ENCODE results near the gene CPAMD8.
"Not testable (repeated sequence)": the region's sequence is repeated elsewhere in the genome, so short reads cannot be mapped to it uniquely, and the experiment has no call there.

CPAMD8 gene

DNA sequence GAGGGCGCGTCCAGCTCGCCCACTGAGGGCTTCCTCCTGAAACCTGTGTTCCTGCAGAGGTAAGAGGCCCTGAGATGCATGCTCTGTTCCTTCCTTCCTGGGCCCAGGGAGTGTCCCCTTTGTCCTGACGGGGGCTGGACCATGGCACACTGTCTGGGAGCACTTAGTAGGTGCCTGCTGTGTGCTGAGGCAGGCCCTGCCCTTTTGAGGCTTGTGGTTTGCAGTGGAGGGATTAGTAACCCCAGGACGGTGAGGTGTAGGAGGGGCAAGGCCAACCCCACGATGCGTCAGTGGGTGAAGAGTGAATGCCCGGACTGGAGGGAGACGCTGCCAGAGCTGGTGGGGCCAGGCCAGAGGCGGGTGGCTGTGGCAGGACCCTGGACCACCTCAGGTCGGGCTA is 149.0 kb downstream of the CPAMD8 start:
- no peak for DNase-seq (ENCODE audit: low read depth in 1 of 2, low spot score in 1 of 2)

DNA sequence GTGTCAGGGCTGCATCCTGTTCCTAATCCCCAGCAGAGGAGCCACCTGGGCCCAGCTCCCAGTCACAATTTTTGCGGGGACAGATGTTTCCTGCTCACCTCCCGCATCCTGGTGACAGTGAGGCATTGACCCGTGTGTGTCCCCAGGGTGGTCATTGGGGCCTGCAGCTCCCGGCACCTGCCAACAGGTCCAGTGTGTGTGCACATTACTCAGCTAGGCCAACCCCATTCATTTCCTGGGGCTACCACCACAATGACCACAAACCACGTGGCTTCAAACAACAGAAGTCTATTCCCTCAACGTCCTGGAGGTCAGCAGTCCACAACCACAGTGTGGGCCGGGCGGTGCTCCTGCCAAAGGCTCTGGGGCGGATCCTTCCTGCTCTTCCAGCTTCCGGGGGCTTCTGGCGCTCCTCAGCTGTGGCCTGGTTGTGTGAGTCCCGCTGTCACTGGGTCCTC is 149.7 kb downstream of the CPAMD8 start:
- no peak for DNase-seq (ENCODE audit: low read depth in 1 of 2, low spot score in 1 of 2)

DNA sequence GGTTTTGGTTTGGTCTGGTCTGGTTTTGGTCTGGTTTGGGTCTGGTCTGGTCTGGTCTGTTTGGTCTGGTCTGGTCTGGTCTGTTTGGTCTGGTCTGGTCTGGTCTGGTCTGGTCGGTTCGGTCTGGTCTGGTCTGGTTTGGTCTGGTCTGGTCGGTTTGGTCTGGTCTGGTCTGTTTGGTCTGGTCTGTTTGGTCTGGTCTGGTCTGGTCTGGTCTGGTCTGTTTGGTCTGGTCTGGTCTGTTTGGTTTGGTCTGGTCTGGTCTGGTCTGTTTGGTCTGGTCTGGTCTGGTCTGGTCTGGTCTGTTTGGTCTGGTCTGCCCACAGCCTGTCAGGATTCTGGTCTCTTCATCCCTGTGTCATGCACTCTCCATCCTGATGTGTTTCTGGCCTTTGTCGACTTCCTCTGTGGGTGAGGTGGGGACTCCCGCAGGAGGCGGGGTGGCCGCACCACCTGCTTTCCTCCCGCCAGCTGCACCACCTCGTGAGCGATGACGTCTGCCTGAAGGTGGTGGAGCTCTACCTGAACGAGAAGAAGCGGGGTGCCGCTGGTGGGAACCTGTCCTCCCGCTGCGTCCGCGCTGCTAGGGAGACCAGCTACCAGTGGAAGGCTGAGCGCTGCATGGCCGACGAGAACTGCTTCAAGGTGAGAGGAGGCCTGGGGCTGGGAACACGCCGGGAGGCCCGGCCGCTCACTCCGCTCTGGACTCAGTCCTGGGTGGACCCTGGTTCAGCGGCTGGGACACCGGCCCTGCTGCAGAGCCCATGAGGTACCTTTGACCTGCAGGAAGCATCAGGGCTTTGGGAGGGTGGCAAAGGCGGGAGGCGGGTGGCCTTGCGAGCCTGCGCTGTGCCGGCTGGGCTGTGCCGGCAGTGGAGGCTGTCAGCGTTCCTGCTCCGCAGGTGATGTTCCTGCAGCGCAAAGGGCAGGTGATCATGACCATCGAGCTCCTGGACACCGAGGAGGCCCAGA is 150.7 kb downstream of the CPAMD8 start:
- no peak for DNase-seq (ENCODE audit: low read depth in 1 of 2, low spot score in 1 of 2)

DNA sequence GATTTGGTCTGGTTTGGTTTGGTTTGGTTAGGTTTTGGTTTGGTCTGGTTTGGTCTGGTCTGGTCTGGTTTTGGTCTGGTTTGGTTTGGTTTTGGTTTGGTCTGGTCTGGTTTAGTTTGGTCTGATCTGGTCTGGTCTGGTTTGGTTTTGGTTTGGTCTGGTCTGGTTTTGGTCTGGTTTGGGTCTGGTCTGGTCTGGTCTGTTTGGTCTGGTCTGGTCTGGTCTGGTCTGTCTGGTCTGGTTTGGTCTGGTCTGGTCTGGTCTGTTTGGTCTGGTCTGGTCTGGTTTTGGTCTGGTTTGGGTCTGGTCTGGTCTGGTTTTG is 151.7 kb downstream of the CPAMD8 start:
- not testable (repeated sequence) for DNase-seq (ENCODE audit: low read depth in 1 of 2, low spot score in 1 of 2)

DNA sequence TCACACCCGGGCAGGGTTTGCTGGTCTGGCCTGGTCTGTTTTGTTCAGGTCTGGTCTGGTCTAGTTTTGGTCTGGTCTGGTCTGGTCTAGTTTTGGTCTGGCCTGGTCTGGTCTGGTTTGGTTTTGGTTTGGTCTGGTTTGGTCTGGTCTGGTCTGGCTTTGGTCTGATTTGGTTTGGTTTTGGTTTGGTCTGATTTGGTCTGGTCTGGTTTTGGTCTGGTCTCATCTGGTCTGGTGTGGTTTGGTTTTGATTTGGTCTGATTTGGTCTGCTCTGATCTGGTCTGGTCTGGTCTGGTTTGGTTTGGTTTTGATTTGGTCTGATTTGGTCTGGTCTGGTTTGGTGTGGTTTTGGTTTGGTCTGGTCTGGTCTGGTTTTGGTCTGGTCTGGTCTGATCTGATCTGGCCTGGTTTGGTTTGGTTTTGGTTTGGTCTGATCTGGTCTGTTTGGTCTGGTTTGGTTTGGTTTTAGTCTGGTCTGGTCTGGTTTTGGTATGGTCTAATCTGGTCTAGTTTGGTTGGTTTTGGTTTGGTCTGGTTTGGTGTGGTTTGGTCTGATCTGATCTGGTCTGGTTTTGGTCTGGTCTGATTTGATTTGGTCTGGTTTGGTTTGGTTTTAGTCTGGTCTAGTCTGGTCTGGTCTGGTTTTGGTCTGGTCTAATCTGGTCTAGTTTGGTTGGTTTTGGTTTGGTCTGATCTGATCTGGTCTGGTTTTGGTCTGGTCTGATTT is 152.2 kb downstream of the CPAMD8 start:
- no peak for DNase-seq (ENCODE audit: low read depth in 1 of 2, low spot score in 1 of 2)

DNA sequence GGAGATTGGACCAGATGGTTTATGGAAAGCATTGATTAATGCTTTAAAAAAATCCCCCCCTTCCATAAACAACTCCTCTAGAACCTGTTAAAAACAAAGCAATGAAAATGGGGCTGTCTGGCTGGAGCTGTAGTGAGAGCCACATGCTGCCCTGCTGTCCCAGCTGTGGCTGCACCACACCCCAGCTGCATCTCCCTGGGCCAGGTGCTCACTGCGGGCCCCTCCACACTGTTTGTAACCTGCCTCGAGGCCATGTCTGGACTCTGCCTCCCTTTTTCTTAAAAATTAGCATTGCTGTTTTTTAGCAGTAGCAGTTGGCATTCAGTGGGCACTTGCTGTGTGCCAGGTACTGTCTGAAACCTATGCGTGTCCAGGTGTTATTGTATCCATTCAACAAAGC is 153.0 kb downstream of the CPAMD8 start:
- DNase-seq (ENCODE audit: low read depth in 1 of 2, low spot score in 1 of 2): no peak

DNA sequence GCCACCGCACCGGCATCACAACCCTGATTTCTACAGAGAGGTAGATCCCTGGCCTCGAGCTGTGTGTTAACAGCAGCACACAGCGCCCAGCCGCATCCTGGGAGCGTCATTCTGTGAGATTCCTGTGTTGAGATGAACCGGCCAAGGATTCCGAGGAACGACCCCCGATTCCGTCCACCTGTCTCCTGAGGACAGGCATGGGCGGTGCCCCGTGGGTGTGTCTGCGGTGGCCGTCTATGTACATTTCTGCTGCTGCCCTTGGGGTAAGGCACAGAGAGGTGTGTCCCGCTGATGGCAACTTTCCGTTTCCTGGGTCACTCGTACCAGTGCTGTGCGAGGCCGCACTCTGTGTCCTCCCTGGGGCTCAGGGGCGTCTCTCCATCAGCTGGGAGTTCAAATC is 153.9 kb downstream of the CPAMD8 start:
- DNase-seq (ENCODE audit: low read depth in 1 of 2, low spot score in 1 of 2): no peak

DNA sequence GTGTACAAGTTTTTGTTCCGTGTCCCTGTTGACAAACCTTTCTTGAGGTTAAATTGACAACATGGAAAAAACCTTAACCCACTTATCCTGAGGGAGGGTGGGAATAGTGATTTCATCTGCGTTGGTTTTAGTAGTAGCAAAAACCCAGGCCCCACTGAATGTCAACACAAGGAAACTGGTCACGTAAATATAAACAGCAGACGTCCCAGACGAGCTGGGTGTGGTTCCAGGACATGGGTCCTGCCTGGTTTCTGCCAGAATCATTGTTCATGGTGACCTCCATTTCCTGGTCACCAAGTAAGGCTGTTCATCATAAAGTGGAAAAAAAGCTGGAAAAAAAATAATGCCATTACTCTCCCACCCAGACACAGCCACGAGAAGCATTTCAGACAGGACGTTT is 154.7 kb downstream of the CPAMD8 start:
- no peak for DNase-seq (ENCODE audit: low read depth in 1 of 2, low spot score in 1 of 2)

DNA sequence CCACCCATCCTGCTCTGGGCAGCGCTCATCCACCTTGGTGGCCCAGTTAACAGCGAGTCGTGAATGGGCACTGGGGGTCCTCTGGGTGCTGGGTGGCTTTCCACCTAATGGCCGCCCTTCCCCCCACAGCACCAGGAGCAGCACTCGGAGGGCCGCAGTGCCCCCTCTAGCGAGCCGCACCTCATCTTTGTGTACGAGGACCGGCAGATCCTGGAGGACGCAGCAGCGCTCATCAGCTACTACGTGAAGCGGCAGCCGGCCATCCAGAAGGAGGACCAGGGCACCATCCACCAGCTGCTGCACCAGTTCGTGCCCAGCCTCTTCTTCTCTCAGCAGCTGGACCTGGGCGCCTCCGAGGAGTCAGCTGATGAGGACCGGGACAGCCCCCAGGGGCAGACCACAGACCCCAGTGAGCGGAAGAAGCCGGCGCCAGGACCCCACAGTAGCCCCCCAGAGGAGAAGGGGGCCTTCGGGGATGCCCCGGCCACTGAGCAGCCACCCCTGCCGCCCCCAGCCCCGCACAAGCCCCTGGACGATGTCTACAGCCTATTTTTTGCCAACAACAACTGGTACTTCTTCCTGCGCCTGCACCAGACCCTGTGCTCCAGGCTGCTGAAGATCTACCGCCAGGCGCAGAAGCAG is 157.2 kb downstream of the CPAMD8 start:
- no peak for DNase-seq (ENCODE audit: low read depth in 1 of 2, low spot score in 1 of 2)

DNA sequence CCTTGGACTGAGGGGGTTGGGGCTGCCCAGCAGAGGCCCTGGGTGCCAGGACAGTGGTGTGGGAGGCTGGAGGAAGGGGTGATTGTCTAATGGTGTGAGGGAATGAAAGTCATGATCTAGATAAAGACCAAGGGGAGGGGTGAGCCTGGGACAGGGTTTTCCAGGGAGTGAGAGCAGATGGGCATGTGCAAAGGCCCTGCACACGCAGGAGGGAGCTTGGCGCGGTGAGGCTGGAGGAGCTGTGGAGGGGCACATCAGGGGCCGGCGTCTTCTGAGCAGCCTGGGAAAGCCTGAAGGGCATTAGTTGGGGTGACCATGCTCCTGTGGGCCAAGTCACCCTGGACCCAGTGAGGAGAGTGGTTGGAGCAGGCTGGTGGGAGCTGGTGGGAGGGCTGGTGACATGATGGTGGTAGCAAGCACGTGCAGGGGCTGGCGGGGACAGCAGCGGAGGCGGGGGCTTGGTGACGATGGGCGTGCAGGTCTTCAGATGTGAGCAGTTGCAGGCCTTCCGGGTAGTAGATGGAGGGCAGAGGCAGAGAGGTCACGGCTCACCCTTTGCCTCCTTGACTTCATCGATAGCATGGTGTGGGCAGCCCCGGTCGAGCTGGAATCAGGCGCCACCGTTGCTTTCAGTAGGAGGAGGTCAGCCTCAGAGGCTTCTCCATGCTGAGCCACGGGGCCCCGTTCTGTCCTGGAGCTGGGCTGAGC is 158.0 kb downstream of the CPAMD8 start:
- DNase-seq (ENCODE audit: low read depth in 1 of 2, low spot score in 1 of 2): no peak

DNA sequence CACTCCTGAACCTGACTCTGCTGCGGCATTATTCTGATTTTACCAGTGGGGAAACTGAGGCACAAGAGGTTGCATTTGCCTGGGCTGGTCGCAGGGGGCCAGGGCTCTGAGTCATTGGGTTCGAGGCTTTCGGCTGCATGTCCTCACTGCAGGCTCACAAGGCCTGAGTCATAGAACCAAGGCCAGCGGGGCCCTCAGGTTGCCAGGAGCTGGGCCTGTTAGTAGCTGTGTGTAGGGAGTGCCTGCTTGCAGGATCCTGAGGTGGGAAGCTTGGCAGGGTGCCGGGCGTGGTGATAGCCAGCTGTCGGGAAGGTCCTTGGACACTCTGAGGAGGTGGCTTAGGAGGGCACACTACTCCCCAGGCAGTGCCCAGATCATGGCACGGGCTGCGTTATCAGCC is 159.4 kb downstream of the CPAMD8 start:
- DNase-seq (ENCODE audit: low read depth in 1 of 2, low spot score in 1 of 2): no peak

DNA sequence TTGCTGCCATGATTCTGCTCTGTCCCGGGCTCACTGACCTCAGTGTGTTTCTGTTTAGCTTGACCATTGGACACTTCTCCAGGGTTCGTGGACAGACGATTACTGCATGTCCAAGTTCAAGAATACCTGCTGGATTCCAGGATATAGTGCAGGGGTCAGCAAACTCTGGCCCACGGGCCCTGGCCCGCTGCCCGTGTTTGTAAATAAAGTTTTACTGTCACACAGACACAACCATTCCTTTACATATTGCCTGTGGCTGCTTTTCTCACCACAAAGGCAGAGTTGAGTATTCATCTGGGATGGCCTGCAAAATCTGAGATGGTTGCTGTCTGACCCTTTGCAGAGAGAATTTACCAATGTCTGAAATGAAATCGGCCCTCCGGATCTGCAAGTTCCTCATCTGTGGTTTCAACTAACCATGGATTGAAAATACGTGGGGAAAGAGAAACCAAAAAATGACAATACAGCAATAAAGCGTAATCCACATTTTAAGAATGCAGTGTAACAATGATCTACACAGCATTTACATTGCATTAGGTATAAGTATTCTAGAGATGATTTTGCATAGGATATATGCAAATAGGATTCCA is 163.7 kb downstream of the CPAMD8 start:
- no peak for DNase-seq (ENCODE audit: low read depth in 1 of 2, low spot score in 1 of 2)

DNA sequence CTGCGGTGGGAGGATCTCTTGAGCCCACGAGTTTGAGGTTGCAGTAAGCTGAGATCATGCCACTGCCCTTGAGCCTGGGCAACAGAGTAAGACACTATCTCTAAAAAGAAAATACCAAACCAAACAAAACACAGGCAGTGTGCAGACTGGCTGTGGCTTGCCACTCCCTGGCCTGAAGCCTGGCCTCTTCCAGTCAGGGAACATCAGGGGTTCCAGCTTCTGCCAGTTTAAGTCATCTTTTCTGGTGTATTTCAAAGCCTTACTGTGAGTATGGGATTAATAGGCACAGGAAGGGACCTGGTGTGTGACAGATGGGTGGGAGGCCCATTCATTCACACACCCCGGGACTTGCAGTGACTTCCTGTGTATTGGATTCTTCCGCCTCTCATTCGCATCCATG is 164.8 kb downstream of the CPAMD8 start:
- DNase-seq (ENCODE audit: low read depth in 1 of 2, low spot score in 1 of 2): no peak

DNA sequence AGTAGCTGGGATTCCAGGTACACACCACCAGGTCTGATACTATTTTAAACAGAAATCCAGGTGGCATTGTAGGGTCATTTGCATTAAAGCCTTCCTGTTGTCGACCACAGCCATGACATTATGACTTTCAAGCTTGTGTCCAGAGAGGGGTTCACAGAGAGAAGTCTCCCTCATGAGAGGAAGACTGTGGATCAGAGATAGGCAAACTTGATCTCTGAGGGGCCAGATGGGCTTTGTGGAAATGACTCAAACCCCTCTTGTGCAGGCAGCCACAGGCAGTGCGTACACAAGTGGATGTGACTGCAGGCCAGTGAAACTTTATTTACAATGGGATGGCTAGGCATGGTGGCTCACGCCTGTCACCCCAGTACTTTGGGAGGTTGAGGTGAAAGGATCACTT is 165.6 kb downstream of the CPAMD8 start:
- DNase-seq (ENCODE audit: low read depth in 1 of 2, low spot score in 1 of 2): no peak

DNA sequence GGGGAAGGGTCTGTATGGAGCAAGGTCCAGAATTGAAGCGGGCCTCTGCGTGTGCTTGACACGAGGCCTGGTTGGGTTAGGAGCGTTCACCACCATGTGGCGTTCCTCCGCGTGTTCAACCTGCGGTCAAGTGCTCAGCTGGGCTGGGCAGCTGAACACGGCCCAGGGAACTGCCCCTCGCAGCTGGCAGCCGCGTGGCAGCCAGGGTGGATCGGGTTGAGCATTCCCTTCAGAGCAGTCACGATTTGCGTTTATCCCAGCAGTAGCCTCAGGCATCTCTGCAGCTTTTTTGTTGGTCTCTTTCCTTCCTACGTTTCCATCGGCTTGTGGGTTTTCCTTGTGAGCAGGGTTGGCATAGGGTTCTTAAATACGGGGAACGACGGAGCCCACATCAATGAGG is 166.5 kb downstream of the CPAMD8 start:
- no peak for DNase-seq (ENCODE audit: low read depth in 1 of 2, low spot score in 1 of 2)

DNA sequence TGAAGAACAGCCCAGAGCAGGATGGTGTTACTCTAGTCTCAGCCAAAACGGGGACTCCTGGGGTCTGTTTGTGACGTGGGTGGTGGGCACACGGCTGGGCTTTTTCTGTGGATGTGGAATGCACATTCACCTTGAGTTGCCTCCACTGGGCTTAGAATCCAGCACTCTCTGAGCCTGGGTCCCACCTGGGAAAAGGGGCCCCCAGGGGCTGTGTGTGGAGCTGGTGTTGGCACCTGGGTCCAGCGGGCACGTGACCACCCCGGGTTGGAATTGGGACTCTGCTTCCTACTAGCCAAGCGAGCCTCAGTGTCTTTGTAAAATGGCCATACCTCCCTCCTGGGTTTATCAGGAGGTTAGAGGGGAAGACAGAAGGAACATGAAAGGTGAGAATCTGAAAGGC is 167.0 kb downstream of the CPAMD8 start:
- DNase-seq (ENCODE audit: low read depth in 1 of 2, low spot score in 1 of 2): no peak

DNA sequence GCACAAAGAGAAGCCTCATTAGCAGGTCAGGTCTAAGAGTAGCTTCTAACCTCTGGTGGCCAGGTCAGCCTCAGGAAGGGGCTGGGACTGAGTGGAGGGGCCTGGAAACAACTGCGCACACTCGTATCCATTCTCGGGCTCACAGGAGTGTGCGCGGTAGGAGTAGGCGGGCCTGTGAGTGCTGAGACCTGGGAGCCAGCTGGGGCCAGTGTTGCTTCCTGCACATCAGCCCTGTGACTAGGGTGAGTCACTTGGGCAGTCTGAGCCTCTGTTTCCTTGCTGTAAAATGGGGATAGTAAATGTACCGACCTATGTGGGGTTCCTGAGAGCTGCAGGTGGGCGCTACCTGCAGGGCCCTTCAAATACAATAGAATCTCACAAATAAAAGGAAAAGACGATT is 170.5 kb downstream of the CPAMD8 start:
- DNase-seq (ENCODE audit: low read depth in 1 of 2, low spot score in 1 of 2): no peak

DNA sequence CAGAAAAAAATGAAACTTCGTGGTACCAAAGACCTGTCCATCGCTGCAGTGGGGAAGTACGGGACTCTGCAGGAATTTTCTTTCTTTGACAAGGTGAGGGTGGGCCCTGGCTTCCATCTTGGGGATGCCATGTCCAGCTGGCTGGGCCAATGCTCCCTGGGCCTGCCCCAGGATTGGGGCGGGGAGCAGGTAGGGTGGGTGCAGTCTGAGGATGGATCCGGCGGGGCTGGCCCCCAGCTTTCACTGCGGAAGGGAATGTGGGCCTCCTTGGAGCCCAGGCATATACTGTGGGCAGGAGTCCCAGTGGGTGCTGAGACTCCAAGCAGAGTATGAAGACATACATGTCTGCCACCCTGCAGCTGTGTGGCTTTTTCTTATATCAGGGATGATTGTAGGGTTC is 173.5 kb downstream of the CPAMD8 start:
- no peak for DNase-seq (ENCODE audit: low read depth in 1 of 2, low spot score in 1 of 2)

DNA sequence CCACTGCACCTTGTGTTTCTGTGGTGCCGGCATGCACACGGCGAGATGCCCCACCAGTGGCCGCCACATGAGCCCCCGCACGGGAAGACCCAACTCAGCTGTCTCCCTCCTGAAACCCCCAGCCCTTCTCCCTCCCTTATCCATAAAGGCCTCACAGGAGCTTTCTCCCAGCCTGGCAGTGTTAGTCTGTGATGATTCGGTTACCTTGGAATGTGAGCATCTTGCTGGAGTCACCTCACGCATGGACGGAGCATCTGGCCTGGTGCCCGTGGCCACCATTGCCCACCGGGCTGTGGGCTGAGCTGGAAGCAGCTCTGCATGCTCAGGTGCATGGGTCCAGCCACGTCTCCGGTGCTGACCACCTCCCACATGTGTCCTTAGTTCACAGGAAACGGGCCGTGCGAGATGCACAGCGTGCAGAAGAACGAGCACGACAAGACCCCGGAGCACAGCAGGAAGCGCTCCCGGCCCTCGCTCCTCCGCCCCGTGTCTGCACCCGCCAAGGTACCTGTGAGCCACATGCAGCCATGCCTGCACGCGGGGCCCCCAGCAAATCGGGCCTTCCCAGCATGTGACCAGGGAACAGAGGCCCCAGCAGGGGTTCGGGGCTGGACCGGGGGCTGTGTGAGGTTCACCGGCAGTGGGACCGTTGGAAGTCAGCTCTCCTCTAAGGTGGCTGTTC is 175.4 kb downstream of the CPAMD8 start:
- no peak for DNase-seq (ENCODE audit: low read depth in 1 of 2, low spot score in 1 of 2)

DNA sequence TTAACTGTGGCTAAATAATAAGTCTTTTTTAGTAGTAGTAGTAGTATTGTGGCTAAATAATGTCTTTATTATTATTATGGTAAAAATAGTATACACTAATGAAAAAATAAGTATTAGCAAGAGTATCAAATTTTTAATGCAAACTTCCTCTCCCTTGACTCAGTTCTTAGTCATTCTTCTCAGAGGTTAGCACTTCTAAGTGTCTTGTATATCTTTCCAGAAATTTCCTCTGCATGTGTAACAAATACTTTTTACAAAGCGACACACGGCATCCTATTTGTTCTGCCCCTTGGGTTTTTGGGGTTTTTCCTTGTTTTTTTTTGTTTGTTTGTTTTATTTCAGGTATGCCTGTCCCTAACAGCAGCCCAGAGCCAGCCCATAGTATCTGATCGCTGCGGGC is 176.5 kb downstream of the CPAMD8 start:
- no peak for DNase-seq (ENCODE audit: low read depth in 1 of 2, low spot score in 1 of 2)
